LNCaP clone FGC (cell line): ENCODE data around the gene TSHZ1.

Experiments
- DNase-seq: peaks from one replicate; pipeline ENCODE4 v3.0.0-alpha.2; 2011; ENCODE audit warnings: low read depth
- H3K4me3 ChIP-seq: 2 replicates; pipeline ENCODE4 v1.5.1; 2011; ENCODE audit warnings: mild to moderate bottlenecking, low read depth, low read length, control low read depth
- TF ChIP-seq, protein P1 (sequence below): IDR thresholded peaks from 2 replicates; pipeline ENCODE4 v1.5.1; 2012; ENCODE audit warnings: mild to moderate bottlenecking; ENCODE audit not compliant: control insufficient read depth, insufficient read depth; ENCODE audit errors: extremely low read depth

TSHZ1 gene

DNA sequence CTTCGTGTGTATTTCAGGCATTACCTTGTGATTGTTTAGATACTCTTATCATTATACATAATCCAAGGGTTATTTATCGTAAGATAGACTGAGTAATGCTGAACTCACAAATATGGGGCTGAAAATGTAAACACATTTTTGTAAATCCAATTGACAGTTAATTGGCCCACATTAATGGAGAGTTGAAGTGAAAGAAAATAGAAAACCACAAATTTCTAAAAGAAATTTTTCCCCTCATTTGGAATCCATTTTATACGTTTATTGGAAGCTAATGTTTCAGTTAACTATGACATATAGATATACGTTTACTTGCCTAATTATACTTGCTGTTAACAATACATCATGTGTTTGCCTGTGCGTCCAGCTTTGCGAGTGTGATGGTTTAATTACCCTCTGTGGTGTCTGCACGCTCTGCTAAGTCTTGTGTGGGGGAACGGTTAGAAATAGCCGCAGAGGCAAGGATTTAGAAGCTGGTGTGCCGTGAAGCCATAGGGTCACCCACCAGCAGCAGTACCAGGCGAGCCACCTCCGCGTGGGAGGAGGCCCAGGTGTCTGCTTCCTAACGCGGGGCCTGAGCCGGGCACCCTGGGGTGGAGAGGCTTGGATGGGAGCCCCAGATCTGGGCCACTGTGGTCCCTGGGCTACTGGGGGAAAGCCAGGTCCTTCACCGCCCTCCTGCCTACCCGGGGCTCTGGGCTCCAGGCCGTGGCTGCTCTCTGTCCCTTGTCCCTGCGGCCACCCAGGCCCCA, 38.0 kb downstream of the TSHZ1 start:
- TF ChIP-seq, protein P1, sequence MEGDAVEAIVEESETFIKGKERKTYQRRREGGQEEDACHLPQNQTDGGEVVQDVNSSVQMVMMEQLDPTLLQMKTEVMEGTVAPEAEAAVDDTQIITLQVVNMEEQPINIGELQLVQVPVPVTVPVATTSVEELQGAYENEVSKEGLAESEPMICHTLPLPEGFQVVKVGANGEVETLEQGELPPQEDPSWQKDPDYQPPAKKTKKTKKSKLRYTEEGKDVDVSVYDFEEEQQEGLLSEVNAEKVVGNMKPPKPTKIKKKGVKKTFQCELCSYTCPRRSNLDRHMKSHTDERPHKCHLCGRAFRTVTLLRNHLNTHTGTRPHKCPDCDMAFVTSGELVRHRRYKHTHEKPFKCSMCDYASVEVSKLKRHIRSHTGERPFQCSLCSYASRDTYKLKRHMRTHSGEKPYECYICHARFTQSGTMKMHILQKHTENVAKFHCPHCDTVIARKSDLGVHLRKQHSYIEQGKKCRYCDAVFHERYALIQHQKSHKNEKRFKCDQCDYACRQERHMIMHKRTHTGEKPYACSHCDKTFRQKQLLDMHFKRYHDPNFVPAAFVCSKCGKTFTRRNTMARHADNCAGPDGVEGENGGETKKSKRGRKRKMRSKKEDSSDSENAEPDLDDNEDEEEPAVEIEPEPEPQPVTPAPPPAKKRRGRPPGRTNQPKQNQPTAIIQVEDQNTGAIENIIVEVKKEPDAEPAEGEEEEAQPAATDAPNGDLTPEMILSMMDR: no peak
- DNase-seq: no peak
- H3K4me3 ChIP-seq: peak overlapping the region; percentile 47

DNA sequence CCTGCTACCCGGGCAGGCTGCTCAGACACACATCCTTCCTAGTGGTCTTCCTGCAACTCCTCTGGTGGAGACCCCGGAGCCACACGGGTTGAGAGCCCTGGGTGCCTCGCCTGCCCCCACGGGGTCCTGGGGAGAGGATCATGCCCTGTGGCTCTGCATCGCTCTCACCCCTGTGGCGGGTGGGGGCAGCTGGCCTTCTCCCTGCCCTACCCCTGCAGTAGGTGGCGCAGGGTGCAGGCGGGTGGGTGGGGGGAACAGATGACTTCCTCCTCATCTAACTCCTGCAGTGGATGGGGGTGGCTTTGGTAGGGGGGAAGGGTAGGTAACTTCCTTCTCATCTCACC, 38.5 kb downstream of the TSHZ1 start:
- no peak overlapping the region for H3K4me3 ChIP-seq
- DNase-seq: no peak
- TF ChIP-seq, protein P1: no peak

DNA sequence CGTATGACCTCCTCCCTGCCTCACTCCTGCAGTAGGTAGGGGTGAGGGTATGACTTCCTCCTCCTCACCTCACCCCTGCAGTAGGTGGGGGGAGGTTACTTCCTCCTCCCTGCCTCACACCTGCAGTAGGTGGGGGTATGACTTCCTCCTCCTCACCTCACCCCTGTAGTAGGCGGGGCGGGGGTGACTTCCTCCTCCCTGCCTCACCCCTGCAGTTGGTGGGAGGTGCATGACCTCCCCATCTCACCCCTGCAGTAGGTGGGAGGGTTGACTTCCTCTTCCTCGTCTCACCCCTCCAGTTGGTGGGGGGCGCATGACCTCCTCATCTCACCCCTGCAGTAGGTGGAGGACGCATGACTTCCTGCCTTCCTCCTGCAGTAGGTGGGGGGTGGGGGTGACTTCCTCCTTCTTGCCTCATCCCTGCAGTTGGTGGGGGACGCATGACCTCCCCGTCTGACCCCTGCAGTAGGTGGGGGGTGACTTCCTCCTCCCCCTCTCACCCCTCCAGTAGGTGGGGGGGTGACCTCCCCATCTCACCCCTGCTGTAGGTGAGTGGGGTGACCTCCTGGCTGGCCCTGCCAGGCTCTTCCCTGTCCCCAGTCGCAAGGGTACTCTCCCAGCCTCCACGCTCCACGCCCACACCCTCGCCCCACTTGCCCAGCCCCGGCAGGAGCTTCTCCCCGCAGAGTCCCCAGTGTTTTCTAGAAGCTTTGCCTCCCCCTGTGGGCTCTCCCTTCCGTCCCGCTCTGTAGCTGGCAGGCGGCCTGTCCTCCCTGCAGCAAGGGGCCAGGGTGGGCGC, 39.3 kb downstream of the TSHZ1 start:
- H3K4me3 ChIP-seq: no peak overlapping the region
- TF ChIP-seq, protein P1: no peak
- DNase-seq: no peak

DNA sequence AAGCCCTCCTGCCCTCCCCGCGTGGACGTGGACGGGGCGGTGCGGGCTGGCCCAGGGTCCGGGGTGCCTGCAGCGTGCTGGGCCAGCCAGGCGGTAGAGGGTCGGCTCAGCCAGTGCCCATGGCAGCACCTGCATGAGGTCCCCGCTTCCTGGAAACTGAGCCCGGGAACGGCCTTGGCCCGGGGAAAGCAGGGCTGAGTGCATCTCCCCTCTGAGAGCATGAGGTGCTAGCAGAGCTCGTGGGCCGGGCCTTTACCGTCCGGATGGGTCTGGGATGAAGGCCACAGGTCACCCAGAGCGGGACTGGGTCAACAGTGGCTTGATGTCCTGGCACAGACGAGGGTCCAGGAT, 39.8 kb downstream of the TSHZ1 start:
- TF ChIP-seq, protein P1: no peak
- DNase-seq: no peak
- H3K4me3 ChIP-seq: no peak overlapping the region

DNA sequence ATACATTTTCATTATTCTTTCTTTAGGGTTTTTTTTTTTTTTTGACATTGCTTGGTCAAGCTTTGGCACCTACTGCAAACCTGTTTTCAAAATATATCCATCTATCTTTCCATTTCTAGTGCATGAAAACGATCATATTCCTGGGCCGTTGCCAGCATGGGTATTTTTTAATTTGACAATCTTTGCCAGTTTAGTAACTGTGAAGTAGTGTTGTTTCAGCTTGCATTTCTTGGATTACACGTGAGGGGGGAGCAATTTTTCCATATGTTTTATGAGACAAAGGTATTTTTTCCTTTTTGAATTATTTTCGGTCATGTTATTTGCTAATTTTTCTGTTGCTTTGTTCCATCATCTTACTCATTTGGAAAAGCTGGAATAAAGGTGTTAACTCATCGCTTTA, 40.9 kb downstream of the TSHZ1 start:
- TF ChIP-seq, protein P1: no peak
- no peak for DNase-seq
- H3K4me3 ChIP-seq: no peak overlapping the region

DNA sequence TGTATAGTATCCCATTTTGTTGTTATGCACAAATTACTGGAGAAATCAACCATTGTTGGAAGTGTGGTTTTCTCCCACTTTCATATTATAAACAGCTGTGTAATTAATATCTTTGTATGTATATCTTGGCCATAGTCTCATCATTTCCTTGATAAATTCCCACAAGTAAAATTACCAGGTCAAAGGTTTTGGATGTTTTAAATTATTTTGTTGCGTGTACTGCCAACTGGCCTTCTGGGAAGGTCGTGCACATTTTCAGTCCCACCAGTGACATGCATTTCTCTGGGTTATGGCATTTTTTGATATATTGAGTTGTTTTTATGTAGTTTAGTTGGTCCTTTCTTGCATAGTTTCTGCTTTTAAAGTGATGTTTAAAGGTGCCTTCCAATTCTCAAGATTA, 41.5 kb downstream of the TSHZ1 start:
- no peak overlapping the region for H3K4me3 ChIP-seq
- TF ChIP-seq, protein P1: no peak
- DNase-seq: no peak
